GM18909 (cell line): ENCODE measurements around the gene ENO2.
"Not testable (repeated sequence)": the region's sequence is repeated elsewhere in the genome, so short reads cannot be mapped to it uniquely, and the experiment has no call there.

ENCODE experiments used
- ATAC-seq: cut with Tn5 transposase; IDR thresholded peaks from one replicate; pipeline ENCODE4 v1.9.1; 2021; ENCODE audit warnings: mild to moderate bottlenecking; ENCODE audit not compliant: unreplicated experiment, poor library complexity

Gene ENO2

GRCh38 chr12:6884539-6884938, 29.8 kb upstream of the ENO2 start:
- no peak for ATAC-seq

DNA sequence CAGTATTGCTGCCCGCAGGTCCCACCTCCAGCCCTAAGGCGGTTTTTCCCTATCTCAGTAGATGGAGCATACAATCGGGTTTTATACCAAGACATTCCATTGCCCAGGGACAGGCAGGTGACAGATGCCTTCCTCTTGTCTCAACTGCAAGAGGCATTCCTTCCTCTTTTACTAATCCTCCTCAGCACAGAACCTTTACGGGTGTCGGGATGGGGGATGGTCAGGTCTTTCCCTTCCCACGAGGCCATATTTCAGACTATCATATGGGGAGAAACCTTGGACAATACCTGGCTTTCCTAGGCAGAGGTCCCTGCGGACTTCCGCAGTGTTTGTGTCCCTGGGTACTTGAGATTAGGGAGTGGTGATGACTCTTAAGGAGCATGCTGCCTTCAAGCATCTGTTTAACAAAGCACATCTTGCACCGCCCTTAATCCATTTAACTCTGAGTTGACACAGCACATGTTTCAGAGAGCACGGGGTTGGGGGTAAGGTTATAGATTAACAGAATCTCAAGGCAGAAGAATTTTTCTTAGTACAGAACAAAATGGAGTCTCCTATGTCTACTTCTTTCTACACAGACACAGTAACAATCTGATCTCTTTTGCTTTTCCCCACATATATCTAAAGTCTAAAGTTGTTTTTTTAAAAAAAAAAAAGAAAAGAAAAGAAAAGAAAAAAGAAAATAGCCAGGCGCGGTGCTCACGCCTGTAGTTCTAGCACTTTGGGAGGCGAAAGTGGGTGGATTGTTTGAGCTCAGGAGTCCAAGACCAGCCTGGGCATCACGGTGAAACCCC, 28.0 kb upstream of the ENO2 start:
- ATAC-seq: not testable (repeated sequence)

- ATAC-seq: no peak
Measured at GRCh38 chr12:6887460-6887859, 26.9 kb upstream of the ENO2 start.

DNA sequence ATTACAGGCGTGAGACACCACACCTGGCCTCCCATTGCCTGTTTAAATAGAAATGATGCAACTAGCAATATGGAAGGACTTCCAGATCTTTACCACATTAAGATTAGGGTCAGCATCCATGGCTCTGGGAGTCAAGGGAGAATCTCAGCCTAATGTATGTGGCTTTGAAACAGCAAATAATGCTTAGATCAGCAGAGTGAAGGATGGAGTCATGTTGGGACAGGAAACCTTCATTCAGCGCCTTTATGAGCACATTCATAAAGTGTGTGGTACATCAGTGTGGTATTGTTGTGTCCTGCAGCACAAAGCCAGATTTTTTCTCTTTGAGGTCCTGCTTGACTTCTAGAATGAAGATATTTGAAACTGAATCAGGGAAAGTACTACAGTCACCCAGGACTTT, 26.0 kb upstream of the ENO2 start:
- no peak for ATAC-seq

GRCh38 chr12:6888794-6889193, 25.6 kb upstream of the ENO2 start:
- ATAC-seq: not testable (repeated sequence)

GRCh38 chr12:6889775-6890573, 24.4 kb upstream of the ENO2 start:
- not testable (repeated sequence) for ATAC-seq

DNA sequence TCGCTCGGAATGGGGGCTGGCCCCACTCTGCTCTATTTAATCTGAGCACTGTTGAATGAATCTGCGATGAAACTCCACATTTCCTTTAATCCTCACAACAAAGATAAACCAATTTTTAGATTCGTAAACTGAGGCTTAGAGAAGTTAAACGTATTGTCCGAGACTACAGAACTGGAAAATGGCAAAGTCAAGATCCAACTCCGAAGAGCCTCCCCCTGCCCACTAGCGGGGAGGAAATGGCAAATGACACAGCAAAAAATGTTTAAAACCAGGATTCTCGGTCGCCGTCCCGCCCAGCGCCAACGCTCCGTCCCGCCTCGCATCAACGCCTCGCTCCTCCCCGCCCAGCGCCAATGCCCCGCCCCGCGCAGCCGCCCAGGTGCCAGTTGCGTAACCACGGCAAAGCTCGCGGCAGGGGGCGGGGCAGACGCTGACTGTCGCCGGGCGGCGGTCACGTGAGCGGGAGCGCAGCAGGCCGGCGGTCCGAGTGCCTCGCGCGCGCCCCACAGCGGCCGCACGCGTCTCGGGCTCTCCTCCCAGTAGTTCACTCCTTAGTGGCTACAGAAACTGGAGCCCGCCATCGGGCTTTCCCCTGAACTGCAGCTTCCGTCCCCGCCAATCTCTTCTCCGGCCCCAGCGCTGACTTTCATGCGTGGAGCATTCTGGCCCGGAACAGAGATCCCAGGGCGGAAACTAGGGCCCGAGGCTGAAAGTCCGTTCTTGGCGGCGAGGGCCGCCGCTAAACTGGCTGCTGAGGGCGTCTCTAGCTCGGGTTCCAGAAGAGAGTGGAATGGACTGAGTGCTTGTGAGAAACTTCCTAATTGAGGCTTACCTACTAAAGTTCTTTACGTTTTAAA, 23.4 kb upstream of the ENO2 start:
- peak; percentile 94 for ATAC-seq

DNA sequence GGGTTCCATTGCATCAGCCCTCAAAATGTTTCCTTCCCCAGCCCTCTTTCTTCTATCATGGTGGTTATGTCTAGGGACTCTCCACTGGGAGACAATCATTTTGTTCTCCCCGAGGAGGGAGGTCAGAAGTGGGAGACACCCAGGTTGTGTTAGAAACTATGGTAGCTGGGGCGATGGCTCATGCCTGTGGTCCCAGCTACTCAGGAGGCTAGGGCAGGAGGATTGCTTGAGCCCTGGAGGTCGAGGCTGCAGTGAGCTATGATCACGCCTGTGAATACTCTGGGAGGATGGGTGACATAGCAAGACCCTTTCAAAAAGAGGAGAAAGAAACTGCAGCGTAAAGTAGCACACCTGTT, 22.8 kb upstream of the ENO2 start:
- peak; percentile 11 for ATAC-seq

- ATAC-seq: not testable (repeated sequence)
Measured at GRCh38 chr12:6892683-6893082, 21.7 kb upstream of the ENO2 start.

- ATAC-seq: no peak
Measured at GRCh38 chr12:6894321-6894720, 20.1 kb upstream of the ENO2 start.

DNA sequence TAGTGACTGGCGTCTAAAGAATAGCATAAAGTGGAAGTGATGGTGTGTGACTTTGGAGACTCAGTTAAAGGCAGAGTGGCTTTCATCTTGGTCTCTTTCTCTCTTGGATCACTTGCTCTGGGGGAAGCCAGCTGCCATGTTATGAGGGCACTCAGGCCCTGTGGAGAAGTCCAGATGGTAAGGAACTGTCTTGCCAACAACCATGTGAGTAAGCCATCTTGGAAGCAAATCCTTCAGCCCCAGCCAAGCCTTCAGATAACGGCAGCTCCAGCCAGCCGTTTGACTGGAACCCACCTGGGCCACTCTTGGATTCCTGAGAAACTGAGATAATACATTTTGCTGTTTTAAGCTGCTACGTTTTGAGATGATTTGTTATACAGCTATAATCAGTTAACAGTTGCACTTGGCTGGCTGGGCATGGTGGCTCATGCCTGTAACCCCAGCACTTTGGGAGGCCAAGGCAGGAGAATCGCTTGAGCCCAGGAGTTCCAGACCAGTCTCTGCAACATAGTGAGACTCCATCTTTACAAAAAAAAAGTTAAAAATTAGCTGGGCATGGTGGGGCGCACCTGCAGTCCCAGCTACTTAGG, 17.4 kb upstream of the ENO2 start:
- no peak for ATAC-seq

DNA sequence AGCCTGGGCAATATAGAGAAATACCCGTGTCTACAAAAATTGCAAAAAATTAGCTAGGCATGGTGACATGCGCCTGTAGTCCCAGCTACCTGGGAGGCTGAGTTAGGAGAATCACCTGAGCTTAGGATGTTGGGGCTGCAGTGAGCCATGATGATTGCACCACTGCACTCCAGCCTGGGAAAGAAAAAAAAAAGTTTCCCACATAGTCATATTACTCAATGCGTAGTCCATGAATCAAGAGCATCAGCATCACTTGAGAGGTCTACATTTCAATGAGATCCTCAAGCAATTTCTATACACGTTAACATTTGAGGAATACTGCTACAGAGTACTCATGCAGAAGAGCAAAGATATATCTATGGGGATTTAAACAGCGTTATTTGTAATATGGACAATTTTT, 15.0 kb upstream of the ENO2 start:
- ATAC-seq: no peak

GRCh38 chr12:6899837-6900519, 14.4 kb upstream of the ENO2 start:
- no peak for ATAC-seq

DNA sequence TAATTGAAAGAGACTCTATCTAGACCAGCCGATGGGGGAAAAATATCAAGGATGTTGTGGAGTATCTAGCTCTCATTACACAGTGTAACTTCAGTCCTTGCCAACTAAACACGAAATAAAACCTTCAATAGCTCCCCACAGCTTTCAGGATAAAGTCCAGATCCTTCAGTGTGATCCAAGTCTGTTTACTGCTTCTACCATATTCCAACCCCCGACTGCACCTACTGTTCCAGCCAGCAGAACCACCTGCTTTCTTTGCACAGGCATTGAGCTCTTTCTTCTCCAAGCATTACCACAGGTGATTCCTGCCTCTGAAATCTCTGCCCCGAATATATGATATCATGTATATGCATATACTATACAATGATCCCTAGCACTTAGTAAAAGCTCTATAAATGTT, 11.9 kb upstream of the ENO2 start:
- no peak for ATAC-seq

- no peak for ATAC-seq
Measured at GRCh38 chr12:6903722-6904121, 10.7 kb upstream of the ENO2 start.

DNA sequence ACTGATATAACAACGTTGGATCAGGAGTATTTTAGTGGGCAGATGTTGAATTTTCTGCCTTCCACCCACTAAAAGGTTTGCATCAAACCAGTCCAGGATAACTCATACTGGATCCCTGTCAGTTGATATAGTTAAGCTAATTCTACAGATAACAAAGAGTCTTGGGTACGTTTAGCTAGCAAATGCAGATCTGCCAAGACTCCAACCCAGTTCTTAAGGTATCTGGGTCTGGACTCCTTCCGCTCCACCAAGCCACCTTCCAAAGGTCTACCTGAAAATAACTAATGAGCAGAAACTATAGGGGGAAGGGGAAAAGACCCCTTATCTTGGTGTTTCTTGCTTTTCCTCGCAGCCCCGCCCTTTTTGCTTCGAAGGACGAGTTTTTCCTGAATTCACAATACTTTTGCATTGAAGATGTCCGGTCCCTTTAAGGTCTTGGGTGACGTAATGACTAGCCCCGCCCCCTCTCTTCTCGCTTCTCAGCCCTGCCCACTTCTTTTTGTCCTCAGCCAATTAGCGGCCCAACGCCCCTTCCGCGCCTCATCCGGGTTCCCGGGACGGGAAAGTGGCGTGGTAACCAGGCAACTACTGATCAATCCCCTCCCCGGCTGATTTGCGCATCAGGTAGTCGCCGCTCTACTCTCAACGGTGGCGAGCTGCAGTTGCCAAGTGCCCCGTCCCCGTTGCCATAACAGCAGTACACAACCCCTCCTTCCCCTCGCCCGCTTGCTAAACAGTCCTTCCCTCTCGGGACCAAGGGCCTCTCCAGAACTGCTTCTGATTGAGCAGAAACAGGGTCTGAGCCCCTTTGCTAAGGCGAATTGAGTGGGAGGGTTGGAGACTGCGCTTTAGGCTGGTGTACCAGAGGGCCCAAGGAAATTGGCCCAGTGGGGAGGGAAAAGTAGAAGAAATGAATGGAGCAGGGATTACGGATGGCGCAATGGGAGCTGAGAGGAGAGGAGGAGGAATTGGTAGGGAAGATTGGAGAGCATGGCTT, 9.8 kb upstream of the ENO2 start, which contains the start of gene LRRC23:
TSS of gene LRRC23 (plus strand) at position 543 of the 997 bp plus-strand sequence. CDS start 812 bp downstream, outside the sequence.
- peak; percentile 92 for ATAC-seq

DNA sequence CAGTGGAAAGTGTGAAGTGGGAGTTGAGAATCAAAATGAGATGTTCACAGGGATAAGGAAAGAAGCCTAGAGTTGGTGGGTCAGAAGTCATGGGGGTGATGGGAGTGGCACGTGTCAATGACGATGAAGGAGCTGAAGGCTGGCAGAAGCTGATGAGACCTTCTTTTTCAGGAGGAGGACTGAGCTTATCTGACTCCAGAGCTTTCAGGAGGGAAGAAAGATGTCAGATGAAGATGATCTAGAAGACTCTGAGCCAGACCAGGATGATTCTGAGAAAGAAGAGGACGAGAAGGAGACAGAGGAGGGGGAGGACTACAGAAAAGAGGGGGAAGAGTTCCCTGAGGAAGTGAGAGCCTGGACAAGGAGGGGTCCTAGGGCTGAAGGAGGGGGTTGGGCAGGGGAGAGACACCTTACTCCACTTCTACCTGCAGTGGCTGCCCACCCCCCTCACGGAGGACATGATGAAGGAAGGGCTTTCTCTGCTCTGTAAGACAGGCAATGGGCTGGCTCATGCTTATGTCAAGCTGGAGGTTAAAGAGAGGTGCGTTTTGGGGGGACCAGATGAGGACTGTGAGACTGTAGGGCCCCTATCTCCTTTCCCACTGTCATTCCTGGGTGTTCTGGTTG, 8.9 kb upstream of the ENO2 start:
- ATAC-seq: no peak

GRCh38 chr12:6908141-6908540, 6.2 kb upstream of the ENO2 start:
- ATAC-seq: not testable (repeated sequence)
